ENCODE measurements around the gene RIN1.

Gene RIN1

DNA sequence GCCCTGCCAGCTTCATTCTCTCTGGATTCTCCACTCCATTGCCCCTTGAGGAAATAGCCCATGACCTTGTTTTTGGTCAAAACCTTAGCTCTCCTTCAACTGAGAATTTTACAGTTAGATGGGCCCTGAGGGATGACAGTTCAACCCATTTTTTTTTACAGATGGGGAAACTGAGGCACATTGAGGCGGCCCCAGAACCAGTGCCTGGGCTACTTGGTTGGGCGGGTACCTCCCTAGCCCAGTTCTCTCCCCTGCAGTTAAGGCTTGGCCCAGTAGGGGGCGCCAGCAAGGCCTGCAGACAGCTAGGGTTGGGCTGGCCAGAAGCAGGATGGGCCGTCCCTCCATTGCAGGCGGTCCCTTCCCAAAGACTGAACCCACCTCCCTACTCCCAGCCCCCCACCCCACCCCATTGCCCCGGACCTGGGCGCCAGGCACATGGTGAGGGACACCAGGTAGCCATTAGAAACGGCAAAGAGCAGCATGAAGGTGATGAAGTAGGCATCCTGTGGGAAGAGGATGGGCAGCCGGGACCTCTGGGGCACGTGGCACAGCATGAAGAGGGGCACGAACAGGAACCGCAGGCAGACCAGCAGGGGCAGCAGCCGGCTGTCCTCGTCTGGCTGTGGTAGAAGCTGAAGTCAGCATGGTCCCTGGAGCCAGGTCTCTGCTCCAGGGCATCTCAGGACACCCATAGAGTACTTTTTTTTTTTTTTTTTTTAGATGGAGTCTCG, 27.7 kb upstream of the RIN1 start:
- TF ChIP-seq, protein P1, sequence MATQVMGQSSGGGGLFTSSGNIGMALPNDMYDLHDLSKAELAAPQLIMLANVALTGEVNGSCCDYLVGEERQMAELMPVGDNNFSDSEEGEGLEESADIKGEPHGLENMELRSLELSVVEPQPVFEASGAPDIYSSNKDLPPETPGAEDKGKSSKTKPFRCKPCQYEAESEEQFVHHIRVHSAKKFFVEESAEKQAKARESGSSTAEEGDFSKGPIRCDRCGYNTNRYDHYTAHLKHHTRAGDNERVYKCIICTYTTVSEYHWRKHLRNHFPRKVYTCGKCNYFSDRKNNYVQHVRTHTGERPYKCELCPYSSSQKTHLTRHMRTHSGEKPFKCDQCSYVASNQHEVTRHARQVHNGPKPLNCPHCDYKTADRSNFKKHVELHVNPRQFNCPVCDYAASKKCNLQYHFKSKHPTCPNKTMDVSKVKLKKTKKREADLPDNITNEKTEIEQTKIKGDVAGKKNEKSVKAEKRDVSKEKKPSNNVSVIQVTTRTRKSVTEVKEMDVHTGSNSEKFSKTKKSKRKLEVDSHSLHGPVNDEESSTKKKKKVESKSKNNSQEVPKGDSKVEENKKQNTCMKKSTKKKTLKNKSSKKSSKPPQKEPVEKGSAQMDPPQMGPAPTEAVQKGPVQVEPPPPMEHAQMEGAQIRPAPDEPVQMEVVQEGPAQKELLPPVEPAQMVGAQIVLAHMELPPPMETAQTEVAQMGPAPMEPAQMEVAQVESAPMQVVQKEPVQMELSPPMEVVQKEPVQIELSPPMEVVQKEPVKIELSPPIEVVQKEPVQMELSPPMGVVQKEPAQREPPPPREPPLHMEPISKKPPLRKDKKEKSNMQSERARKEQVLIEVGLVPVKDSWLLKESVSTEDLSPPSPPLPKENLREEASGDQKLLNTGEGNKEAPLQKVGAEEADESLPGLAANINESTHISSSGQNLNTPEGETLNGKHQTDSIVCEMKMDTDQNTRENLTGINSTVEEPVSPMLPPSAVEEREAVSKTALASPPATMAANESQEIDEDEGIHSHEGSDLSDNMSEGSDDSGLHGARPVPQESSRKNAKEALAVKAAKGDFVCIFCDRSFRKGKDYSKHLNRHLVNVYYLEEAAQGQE (IDR thresholded peaks at IDR 0.05; ENCODE audit: insufficient read depth in 1 of 2, low read depth in 2 of 2, low read length in 2 of 2): no peak
- TF ChIP-seq FOXP2 (optimal IDR thresholded peaks at IDR 0.05; ENCODE audit: borderline replicate concordance, extremely low read depth, extremely low read length, insufficient read depth) (no peak), TAF1 (IDR thresholded peaks at IDR 0.05; ENCODE audit: borderline replicate concordance, insufficient read depth, low read length) (no peak)

DNA sequence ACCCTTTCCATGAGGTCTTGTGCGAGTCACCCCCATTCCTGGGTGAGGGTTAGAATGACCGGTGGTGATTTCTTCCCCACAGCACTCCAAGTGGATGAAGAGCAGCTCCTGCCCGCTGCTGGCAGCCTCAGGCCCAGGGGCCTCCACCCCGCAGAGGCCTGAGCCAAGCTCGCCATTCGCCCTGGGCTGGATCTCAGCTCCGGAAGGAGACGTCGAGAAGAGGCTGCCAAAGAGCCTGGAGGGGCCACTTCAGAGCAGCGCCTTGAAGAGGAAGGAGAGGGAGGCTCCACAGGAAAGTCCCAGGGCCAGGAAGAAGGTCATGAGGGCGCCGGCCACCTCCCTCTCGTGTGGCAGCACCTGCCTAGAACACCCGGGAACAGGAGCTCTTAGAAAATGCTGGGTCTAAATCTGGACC, 27.0 kb upstream of the RIN1 start:
- no peak for TF ChIP-seq TAF1 (IDR thresholded peaks at IDR 0.05; ENCODE audit: borderline replicate concordance, insufficient read depth, low read length)
- no peak for TF ChIP-seq SIN3A (IDR thresholded peaks at IDR 0.05; ENCODE audit: borderline replicate concordance, insufficient read depth, low read length)
- no peak for TF ChIP-seq FOXP2 (optimal IDR thresholded peaks at IDR 0.05; ENCODE audit: borderline replicate concordance, extremely low read depth, extremely low read length, insufficient read depth)
- TF ChIP-seq, protein P1 (IDR thresholded peaks at IDR 0.05; ENCODE audit: insufficient read depth in 1 of 2, low read depth in 2 of 2, low read length in 2 of 2): no peak
- no peak for TF ChIP-seq POLR2AphosphoS5 (IDR thresholded peaks at IDR 0.05; ENCODE audit: low read depth, low read length)

DNA sequence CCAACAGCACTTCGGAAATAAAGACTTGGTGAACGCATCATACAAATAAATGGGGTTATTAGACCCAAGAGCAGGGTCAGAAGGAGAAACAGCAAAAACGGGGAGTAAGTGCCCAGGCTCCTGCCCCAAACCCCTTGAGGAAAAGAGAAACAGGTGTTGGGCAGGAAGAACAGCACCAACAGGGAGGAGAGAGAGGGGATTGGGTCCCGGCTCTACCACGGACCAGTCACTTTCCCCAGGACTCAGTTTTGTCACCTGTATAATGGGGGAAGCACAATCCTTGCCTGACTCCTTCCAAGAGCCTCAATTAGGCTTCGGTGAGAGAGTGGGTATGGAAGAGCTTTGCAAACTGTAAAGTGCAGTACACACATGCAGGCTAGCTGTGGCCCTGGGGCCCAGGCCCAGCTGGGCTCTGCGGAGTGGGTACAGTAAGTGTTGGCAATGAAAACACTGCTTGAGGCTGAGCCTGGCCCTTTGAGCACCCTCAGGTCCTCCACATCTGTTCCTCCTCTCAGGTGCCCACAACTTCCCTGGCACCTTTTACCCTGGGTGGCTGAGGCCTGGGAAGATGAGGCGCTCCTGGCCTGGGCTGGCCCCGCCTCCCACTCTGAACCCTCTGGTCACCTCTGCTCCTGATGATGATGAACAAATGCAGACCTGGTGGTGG, 26.4 kb upstream of the RIN1 start:
- TF ChIP-seq, protein P1 (IDR thresholded peaks at IDR 0.05; ENCODE audit: insufficient read depth in 1 of 2, low read depth in 2 of 2, low read length in 2 of 2): no peak
- no peak for TF ChIP-seq FOXP2 (optimal IDR thresholded peaks at IDR 0.05; ENCODE audit: borderline replicate concordance, extremely low read depth, extremely low read length, insufficient read depth)
- peak; percentile 47; the same call in 1 of the 2 replicates for TF ChIP-seq POLR2AphosphoS5 (IDR thresholded peaks at IDR 0.05; ENCODE audit: low read depth, low read length)

DNA sequence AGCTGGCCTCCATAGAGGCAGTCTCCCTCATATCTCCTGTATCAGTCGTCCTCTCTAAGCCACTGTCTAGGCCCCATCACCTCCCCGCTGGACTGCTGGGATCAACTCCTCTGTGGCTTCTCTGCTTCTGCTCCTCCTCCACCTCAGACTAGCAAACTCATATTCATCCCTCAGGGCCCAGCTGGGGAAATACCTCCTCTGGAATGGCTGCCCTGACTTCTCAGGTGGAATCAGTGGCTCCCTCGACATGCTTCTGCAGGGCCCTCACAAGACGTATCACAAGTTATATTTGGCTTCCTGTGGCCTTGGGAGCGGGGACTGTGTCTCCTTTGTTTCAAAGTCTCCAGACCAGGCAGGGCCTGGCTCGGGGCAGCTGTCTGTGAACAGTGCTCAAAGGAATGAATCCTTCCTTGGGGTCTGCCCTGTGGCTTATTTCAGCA, 25.3 kb upstream of the RIN1 start:
- TF ChIP-seq, protein P1 (IDR thresholded peaks at IDR 0.05; ENCODE audit: insufficient read depth in 1 of 2, low read depth in 2 of 2, low read length in 2 of 2): no peak
- no peak for TF ChIP-seq TAF1 (IDR thresholded peaks at IDR 0.05; ENCODE audit: borderline replicate concordance, insufficient read depth, low read length)
- TF ChIP-seq SIN3A (IDR thresholded peaks at IDR 0.05; ENCODE audit: borderline replicate concordance, insufficient read depth, low read length): no peak
- no peak for TF ChIP-seq FOXP2 (optimal IDR thresholded peaks at IDR 0.05; ENCODE audit: borderline replicate concordance, extremely low read depth, extremely low read length, insufficient read depth)
- TF ChIP-seq POLR2AphosphoS5 (IDR thresholded peaks at IDR 0.05; ENCODE audit: low read depth, low read length): no peak
